ENCODE results near the gene OR6C76.
"Not testable (repeated sequence)": the region's sequence is repeated elsewhere in the genome, so short reads cannot be mapped to it uniquely, and the experiment has no call there.

OR6C76 gene

GRCh38 chr12:55425954-55426353, at the start of gene OR6C76:
OR6C76 (plus strand) TSS chr12:55426254; CDS start chr12:55426254, 0 bp downstream.
- DNase-seq: no peak

- DNase-seq: no peak
These were observed 40.2 kb upstream of the OR6C76 start for GRCh38 chr12:55385891-55386290.

- no peak for DNase-seq
These were observed 33.8 kb upstream of the OR6C76 start for GRCh38 chr12:55392032-55392795.

- DNase-seq: no peak
These were observed 29.7 kb upstream of the OR6C76 start for GRCh38 chr12:55396326-55396725.

- DNase-seq: no peak
These were observed 25.8 kb upstream of the OR6C76 start, which contains the start of gene OR6C65 for GRCh38 chr12:55400229-55400628. OR6C65 (plus strand) TSS chr12:55400529; CDS start chr12:55400529, 0 bp downstream.

GRCh38 chr12:55407866-55408265, 18.2 kb upstream of the OR6C76 start:
- DNase-seq: no peak

GRCh38 chr12:55409133-55409532, 16.9 kb upstream of the OR6C76 start:
- DNase-seq: not testable (repeated sequence)

- DNase-seq: not testable (repeated sequence)
These were observed 13.9 kb upstream of the OR6C76 start for GRCh38 chr12:55412138-55412537.

- not testable (repeated sequence) for DNase-seq
These were observed 12.3 kb upstream of the OR6C76 start for GRCh38 chr12:55413498-55414388.

- not testable (repeated sequence) for DNase-seq
These were observed 11.6 kb upstream of the OR6C76 start for GRCh38 chr12:55414396-55414823.

- DNase-seq: not testable (repeated sequence)
These were observed 11.2 kb upstream of the OR6C76 start for GRCh38 chr12:55414889-55415288.

GRCh38 chr12:55416961-55417360, 9.1 kb upstream of the OR6C76 start:
- DNase-seq: no peak

GRCh38 chr12:55420307-55420962, 5.6 kb upstream of the OR6C76 start:
- no peak for DNase-seq

GRCh38 chr12:55428331-55429243, 2.5 kb downstream of the OR6C76 start:
- no peak for DNase-seq

- not testable (repeated sequence) for DNase-seq
These were observed 15.2 kb downstream of the OR6C76 start for GRCh38 chr12:55441233-55441632.

- no peak for DNase-seq
These were observed 17.7 kb downstream of the OR6C76 start, which contains the start of gene OR6C2 for GRCh38 chr12:55443776-55444175. OR6C2 (plus strand) TSS chr12:55444076; CDS start chr12:55452214, 8,138 bp downstream.

GRCh38 chr12:55445357-55445756, 19.3 kb downstream of the OR6C76 start:
- DNase-seq: no peak

GRCh38 chr12:55446326-55446725, 20.3 kb downstream of the OR6C76 start:
- DNase-seq: no peak

- no peak for DNase-seq
These were observed 22.8 kb downstream of the OR6C76 start for GRCh38 chr12:55448825-55449224.

GRCh38 chr12:55464926-55465325, 38.9 kb downstream of the OR6C76 start:
- DNase-seq: not testable (repeated sequence)

- no peak for DNase-seq
These were observed 41.8 kb downstream of the OR6C76 start for GRCh38 chr12:55467836-55468235.

- DNase-seq: no peak
These were observed 43.2 kb downstream of the OR6C76 start for GRCh38 chr12:55469291-55469690.
